Sigmoid colon (tissue), 7 donors: ENCODE measurements around the gene ALG9. TPM values are rescaled to one million over a fixed set of nuclear protein-coding genes. Genes with fewer than 3 reads are reported as not detected.

Experiments used
- DNase-seq: peaks from one replicate; pipeline ENCODE4 v3.0.0-alpha.2; 2019
- H3K27ac ChIP-seq, 4 donors: fragments of 200-600 bp; sonication (generic); one replicate each; pipeline ENCODE4 v1.5.1; 2016 to 2019; ENCODE audit warnings: mild to moderate bottlenecking in 1 of 4
- H3K27me3 ChIP-seq, 3 donors: fragments of 200-600 bp; sonication (generic); one replicate each; pipeline ENCODE4 v1.5.1; 2019; ENCODE audit warnings: mild to moderate bottlenecking in 1 of 3
- H3K36me3 ChIP-seq, 4 donors: fragments of 200-600 bp; sonication (generic); one replicate each; pipeline ENCODE4 v1.5.1; 2016 to 2019
- H3K4me1 ChIP-seq, 4 donors: fragments of 200-600 bp; sonication (generic); one replicate each; pipeline ENCODE4 v1.5.1; 2017 to 2019
- H3K4me3 ChIP-seq, 4 donors: fragments of 200-600 bp; sonication (generic); one replicate each; pipeline ENCODE4 v1.5.1; 2017 to 2019; ENCODE audit warnings: mild to moderate bottlenecking in 2 of 4, moderate library complexity in 1 of 4
- H3K9me3 ChIP-seq, 4 donors: fragments of 200-600 bp in 3 of 4; sonication (generic) in 3 of 4; one replicate each; pipeline versions ENCODE4 v1.5.1 to v1.6.1; 2013 to 2019
- EP300 ChIP-seq, 4 donors: sonication (generic); formaldehyde crosslinking; IDR thresholded peaks; one replicate each; pipeline ENCODE4 v1.6.1; 2017; ENCODE audit warnings: antibody characterized with exemption in 4 of 4
- POLR2A ChIP-seq, 2 donors: fragments of 450-650 bp; IDR thresholded peaks; one replicate each; pipeline ENCODE4 v1.6.1; 2016; ENCODE audit warnings: antibody characterized with exemption in 2 of 2, mild to moderate bottlenecking in 2 of 2, moderate library complexity in 2 of 2
- POLR2AphosphoS5 ChIP-seq, 4 donors: sonication (generic); formaldehyde crosslinking; IDR thresholded peaks; one replicate each; pipeline ENCODE4 v1.6.1; 2017; ENCODE audit warnings: antibody characterized with exemption in 4 of 4
- WGBS, 2 donors: extraction: QIAGEN DNeasy Blood & Tissue Kit; methylation state at CpG; one replicate each; pipeline ENCODE4 v1.1.7; 2013; 5-methylcytosine and 5-hydroxymethylcytosine counted together
- intact Hi-C: fragments of 100-400 bp; cut with DNase I; formaldehyde crosslinking; loops from one replicate; pipeline ENCODE4 v1.15.1; 2023
- polyA plus RNA-seq, 3 donors: library from polyadenylated mRNA; stranded (reverse); fragments of 200-250 nt; gene quantifications; one replicate each; pipeline ENCODE4 v1.2.3, GENCODE V29; 2013
- total RNA-seq, 4 donors: library from RNA; depleted of rRNA; stranded (reverse); fragments of >200 nt; gene quantifications; one replicate each; pipeline ENCODE4 v1.1.0, GENCODE V29; 2016
- TF ChIP-seq, protein P1 (sequence below), 4 experiments: fragments of 450-650 bp in 3 of 4; fragments of 200-600 bp in 1 of 4; IDR thresholded peaks; one replicate each; pipeline ENCODE4 v1.5.1; 2016 to 2019; ENCODE audit warnings: antibody characterized with exemption in 4 of 4, mild to moderate bottlenecking in 3 of 4, moderate library complexity in 2 of 4
- donor health status: healthy with polysubstance abuse.
- donor health status: Bipolar disorder and iron deficiency.
- donor health status: healthy.

The ALG9 gene
- total and polyA plus RNA-seq, 7 donors = 6.0 to 40.4 (median 25.5) TPM

DNA sequence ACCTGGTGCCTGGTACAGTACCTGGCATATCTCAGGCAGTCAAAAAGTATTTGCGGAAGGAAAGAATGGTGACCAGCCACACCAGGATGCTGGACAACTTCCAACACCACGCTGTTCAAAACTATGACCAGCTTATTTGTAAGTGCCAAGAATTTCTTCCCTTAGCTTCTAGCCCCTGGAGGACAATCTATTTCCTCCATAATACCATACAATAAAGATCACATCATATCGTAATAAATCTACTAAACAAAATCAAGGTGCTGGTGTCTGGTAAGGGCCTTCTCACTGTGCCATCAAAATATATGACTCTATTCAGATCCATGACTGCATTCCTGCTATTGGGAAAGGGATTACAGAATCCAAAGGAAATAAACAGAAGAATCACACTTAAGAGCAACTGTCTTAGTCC is 51.5 kb downstream of the ALG9 start:
- no peak for TF ChIP-seq EP300 (IDR thresholded peaks at IDR 0.05)
- TF ChIP-seq, protein P1, sequence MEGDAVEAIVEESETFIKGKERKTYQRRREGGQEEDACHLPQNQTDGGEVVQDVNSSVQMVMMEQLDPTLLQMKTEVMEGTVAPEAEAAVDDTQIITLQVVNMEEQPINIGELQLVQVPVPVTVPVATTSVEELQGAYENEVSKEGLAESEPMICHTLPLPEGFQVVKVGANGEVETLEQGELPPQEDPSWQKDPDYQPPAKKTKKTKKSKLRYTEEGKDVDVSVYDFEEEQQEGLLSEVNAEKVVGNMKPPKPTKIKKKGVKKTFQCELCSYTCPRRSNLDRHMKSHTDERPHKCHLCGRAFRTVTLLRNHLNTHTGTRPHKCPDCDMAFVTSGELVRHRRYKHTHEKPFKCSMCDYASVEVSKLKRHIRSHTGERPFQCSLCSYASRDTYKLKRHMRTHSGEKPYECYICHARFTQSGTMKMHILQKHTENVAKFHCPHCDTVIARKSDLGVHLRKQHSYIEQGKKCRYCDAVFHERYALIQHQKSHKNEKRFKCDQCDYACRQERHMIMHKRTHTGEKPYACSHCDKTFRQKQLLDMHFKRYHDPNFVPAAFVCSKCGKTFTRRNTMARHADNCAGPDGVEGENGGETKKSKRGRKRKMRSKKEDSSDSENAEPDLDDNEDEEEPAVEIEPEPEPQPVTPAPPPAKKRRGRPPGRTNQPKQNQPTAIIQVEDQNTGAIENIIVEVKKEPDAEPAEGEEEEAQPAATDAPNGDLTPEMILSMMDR (IDR thresholded peaks at IDR 0.05) = no peak
- no peak for TF ChIP-seq POLR2A (IDR thresholded peaks at IDR 0.05)
- H3K27ac ChIP-seq = peak overlapping the region; percentile 57 to 64 (median 60)
- peaks cover 0 to 31% (median 23%) of the 10 kb centered on the region in 4 donors for H3K4me1 ChIP-seq
- H3K27me3 ChIP-seq = no peaks in the 10 kb centered on the region
- H3K9me3 ChIP-seq = no peaks in the 10 kb centered on the region
- no peak for DNase-seq
- WGBS, 2 donors = 25 to 67% methylated on average over 3 of the region's 3 CpGs
- no peaks in the 10 kb centered on the region for H3K36me3 ChIP-seq
- no peak overlapping the region for H3K4me3 ChIP-seq
- intact Hi-C loops = no loop called here

DNA sequence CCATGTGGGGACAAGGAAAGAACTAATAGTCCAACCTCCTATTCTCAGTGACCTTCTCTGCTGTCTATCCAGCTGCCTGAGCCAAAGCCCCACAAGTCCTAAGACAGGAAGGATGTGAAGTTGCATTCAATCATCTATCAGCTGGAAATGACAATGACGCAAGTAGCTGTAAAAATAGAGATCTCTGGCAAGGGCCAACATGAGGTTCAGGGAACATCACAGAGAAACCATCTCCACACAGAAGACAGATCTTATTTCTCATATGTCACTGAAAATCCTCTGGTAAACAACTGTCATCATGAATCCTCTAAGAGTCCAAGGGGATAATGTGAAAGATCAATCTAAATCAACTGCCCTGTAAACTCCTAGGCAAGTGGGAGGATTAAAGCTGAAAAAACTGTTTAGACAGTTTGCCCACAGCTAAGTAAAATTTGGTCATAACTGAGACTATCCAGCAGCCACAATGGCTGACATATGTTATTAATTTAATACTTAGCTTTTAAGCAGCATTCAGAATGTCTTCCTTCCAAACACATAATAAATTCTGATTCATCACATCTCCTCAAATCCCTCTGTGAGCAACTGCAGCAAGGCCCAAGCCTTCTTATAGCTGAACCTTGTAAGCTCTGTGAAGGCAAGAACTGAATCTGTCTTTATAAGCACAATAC is 52.1 kb downstream of the ALG9 start:
- no peak overlapping the region for H3K4me3 ChIP-seq
- peak; percentile 44 to 69 (median 52) for TF ChIP-seq POLR2AphosphoS5 (IDR thresholded peaks at IDR 0.05)
- peak in 1 of 4 donors; percentile 20 for TF ChIP-seq EP300 (IDR thresholded peaks at IDR 0.05)
- TF ChIP-seq POLR2A (IDR thresholded peaks at IDR 0.05) = no peak
- peak overlapping the region; percentile 57 to 64 (median 60) for H3K27ac ChIP-seq
- peaks cover 0 to 36% (median 29%) of the 10 kb centered on the region in 4 donors for H3K4me1 ChIP-seq
- DNase-seq = no peak
- no peaks in the 10 kb centered on the region for H3K9me3 ChIP-seq
- intact Hi-C loops = no loop called here
- 71 to 89% methylated on average over 1 of the region's 1 CpG for WGBS, 2 donors
- no peaks in the 10 kb centered on the region for H3K36me3 ChIP-seq
- H3K27me3 ChIP-seq = no peaks in the 10 kb centered on the region

DNA sequence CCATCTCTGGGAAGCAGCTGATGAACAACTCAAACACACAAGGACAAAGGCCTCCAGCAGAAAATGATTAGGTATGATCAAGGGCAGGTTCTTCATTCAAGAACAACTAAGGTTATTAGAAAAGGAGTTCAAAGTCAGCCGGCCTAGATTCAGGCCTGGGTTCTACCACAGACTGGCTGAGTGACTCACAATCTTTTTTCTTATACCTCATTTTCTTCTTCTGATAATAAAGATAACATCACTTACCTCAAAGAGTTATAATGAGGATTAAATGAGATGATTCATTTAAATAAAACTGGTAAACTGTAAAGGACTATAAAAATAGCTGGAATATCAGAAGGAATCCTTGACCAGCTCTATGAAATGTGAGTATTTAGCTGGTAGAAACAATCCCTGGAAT is 55.9 kb downstream of the ALG9 start:
- Histone ChIP-seq H3K4me3 (no peak overlapping the region), H3K27me3 (no peaks in the 10 kb centered on the region), H3K9me3 (no peaks in the 10 kb centered on the region), H3K4me1 (peaks cover 0 to 42% (median 33%) of the 10 kb centered on the region in 4 donors), H3K36me3 (no peaks in the 10 kb centered on the region), H3K27ac (peak overlapping the region; percentile 64 to 75 (median 68))
- 87 to 94% methylated on average over 1 of the region's 1 CpG for WGBS, 2 donors
- no peak for TF ChIP-seq POLR2A (IDR thresholded peaks at IDR 0.05)
- TF ChIP-seq POLR2AphosphoS5 (IDR thresholded peaks at IDR 0.05) = no peak
- TF ChIP-seq EP300 (IDR thresholded peaks at IDR 0.05) = no peak
- TF ChIP-seq, protein P1 (IDR thresholded peaks at IDR 0.05) = no peak
- DNase-seq = no peak
- intact Hi-C loops = no loop called here

DNA sequence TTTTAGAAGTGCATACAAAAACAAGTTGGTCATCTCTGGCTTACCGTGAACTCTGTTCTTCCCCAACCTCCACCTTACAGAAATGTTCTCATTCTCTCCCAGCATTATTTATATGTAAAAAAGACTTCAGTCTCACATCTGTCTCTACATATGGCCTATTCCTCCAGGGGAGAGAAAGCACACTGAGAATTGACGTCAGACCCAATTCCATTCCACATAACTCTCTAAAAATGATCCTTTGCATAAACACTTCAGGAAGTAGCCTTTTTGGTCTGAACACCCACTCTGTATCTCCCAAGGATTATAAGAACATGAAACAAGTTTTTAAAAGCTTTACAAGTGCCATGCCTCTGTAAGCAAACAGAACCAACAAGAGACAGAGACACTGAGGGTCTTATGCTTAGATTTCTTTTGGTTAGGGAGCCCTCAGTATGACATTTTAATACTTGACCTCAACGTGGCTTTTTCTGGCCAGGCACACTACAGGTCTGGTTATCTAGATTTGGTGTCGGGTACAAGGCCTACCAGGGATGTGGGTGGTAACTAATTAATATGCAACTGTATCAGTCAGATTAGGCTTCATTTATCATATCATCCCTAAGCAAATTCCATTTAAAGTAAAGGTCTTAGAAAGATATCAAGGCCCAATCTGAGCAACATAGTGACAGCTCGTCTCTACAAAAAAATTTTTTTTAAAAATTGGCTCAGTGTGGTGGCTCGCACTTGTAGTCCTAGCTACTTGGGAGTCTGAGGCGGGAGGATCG is 56.6 kb downstream of the ALG9 start:
- Histone ChIP-seq H3K36me3 (peaks cover 0 to under 1% (median 0%) of the 10 kb centered on the region in 4 donors), H3K4me3 (no peak overlapping the region), H3K4me1 (peaks cover 0 to 34% (median 26%) of the 10 kb centered on the region in 4 donors), H3K9me3 (no peaks in the 10 kb centered on the region), H3K27me3 (no peaks in the 10 kb centered on the region), H3K27ac (peak overlapping the region; percentile 64 to 75 (median 68))
- WGBS, 2 donors = 91 to 92% methylated on average over 8 of the region's 8 CpGs
- DNase-seq = no peak
- TF ChIP-seq POLR2A (IDR thresholded peaks at IDR 0.05) (no peak), POLR2AphosphoS5 (IDR thresholded peaks at IDR 0.05) (peak in 1 of 4 donors; percentile 54), EP300 (IDR thresholded peaks at IDR 0.05) (peak in 2 of 4 donors; percentile 5 to 34)
- TF ChIP-seq, protein P1 (IDR thresholded peaks at IDR 0.05) = no peak
- intact Hi-C loops = no loop called here

DNA sequence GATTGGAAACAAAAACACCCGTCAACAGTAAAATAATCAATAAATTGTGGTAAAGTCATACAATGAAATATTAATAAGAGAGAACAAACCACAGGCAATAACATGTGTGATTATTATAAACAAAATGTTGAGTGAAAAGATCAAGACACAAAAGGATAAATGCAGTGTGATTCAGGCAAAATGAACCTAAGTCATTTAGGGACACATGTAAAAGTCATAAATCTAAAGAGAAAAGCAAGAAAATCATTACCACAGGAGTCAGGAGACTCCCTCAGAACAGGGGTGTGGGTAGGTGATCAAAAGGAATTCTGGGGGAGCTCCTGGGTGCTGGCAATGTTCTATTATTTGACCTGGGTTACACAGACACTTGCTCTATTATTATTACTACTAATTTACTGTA is 57.3 kb downstream of the ALG9 start:
- Histone ChIP-seq H3K36me3 (peaks cover 0 to 6% (median 0%) of the 10 kb centered on the region in 4 donors), H3K27me3 (no peaks in the 10 kb centered on the region), H3K27ac (peak overlapping the region; percentile 64 to 75 (median 68)), H3K4me1 (peaks cover 0 to 28% (median 20%) of the 10 kb centered on the region in 4 donors), H3K4me3 (no peak overlapping the region), H3K9me3 (no peaks in the 10 kb centered on the region)
- TF ChIP-seq POLR2A (IDR thresholded peaks at IDR 0.05) = no peak
- WGBS, 2 donors = 97 to 99% methylated on average over 1 of the region's 1 CpG
- DNase-seq = no peak
- intact Hi-C loops = no loop called here
